Measurements from ENCODE around the gene RALGAPA2.

Gene RALGAPA2

GRCh38 chr20:20393207-20394120 lies 319.0 kb downstream of the RALGAPA2 start:
- no peak for DNase-seq

GRCh38 chr20:20391766-20392165 lies 320.7 kb downstream of the RALGAPA2 start:
- no peak for DNase-seq

- DNase-seq, result no peak
These were observed 321.3 kb downstream of the RALGAPA2 start for GRCh38 chr20:20391115-20391514.

- no peak for DNase-seq
These were observed 322.1 kb downstream of the RALGAPA2 start for GRCh38 chr20:20390393-20390792.

DNA sequence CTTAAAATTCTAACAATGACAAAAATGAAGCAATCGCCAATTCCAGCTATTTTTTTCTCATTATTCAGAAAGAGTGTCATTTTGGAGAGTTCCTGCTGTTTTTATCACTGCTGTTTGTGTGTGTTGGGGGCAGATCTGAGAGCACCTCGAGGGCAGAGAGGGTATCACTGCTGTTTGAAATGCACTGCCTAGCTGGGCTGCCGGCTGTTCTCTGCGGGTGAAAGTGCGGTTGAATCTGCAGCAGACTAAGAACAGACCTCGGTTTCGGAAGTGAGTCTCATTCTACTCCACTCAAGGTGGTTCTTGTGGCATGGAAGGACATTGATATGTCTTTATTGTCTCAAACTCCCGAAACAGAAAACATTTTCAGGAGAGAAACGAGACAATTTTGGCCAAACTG lies 326.3 kb downstream of the RALGAPA2 start:
- no peak for DNase-seq

GRCh38 chr20:20375862-20376261 lies 336.6 kb downstream of the RALGAPA2 start:
- DNase-seq, result no peak

DNA sequence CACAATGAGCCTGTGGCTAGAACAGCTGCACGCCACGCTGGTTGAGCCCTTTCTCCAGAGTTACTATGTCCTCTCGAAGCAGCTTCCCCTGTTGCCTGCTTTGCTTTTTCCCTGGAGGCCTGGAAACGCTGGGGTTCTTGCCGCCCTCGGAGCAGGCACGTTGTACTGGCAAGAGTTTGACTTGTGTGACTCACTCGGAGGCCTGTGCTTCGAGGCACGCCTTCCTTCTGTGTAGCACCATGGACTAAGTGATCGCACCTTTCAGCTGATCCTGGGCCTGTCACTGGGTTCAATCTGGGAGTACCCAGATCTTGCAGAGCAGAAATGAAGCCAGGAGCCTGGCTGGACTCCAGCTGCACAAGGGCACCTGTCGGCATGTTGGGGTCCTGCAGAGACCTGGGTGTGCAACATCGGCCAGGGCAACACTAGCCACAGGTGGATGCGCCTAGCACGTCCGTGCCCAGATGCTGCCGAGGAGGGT lies 339.3 kb downstream of the RALGAPA2 start:
- no peak for DNase-seq

GRCh38 chr20:20371681-20372080 lies 340.8 kb downstream of the RALGAPA2 start:
- DNase-seq, result no peak

DNA sequence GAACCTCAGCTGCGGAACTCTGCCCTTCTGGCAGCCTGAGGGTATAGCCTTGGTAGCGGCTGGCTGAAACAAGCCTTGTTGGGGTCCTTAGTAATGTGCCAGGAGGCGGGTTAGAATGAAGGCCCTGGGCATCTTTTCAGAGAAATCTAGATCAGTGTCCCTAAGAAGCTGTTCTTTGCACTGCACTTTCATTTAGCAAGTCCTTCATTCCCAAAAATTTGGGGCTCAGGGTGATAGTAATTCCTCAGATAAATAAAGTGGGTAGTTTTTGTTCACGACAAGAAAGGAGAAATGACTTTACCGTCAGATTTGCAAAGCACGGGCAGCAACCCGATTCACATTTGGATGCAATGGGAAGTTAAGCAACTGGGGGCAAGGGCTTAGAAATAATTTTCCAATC lies 341.4 kb downstream of the RALGAPA2 start:
- DNase-seq, result no peak

DNA sequence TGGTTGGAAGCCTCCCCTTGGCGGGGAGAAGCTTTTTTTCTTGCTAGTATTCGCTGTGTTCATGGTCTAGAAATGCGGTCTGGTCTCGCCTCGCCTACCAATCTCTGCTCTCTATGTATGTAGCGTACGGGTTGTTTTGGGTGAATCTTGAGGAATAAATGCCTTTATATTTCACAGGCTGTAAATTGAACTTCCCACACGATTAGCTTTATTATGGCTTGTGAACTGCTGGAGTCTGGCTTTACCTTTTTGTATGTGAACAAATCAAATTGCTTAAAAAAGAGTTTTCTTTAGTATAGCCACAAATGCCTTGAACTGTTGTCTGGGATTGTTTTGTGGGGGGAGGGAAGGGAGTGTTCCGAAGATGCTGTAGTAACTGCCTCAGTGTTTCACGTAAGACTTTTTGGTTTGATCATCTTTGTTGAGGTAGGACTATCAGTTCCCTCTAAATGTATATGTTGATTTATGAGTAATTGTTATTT lies 342.3 kb downstream of the RALGAPA2 start:
- DNase-seq, result no peak

DNA sequence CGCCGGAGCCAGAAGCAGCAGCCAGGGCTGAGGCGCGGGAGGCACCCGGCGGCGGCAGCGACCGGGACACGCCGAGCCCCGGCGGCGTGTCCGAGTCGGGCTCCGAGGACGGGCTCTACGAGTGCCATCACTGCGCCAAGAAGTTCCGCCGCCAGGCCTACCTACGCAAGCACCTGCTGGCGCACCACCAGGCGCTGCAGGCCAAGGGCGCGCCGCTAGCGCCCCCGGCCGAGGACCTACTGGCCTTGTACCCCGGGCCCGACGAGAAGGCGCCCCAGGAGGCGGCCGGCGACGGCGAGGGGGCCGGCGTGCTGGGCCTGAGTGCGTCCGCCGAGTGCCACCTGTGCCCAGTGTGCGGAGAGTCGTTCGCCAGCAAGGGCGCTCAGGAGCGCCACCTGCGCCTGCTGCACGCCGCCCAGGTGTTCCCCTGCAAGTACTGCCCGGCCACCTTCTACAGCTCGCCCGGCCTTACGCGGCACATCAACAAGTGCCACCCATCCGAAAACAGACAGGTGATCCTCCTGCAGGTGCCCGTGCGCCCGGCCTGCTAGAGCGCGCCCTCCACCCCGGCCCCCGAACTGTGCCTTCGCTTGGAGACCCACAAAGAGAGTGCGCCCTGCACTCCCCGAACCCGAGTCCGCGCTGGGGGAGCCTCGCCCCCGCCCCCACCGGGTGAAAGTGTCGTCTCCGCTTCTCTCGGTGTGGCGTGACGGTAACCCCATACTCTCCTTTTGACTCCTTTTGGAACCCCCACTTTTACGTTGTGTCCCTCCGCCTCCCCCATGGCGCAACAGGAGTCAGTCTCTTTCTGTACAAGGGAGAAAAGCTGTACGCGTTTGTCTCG lies 343.0 kb downstream of the RALGAPA2 start:
- DNase-seq, result no peak

GRCh38 chr20:20368418-20369249 lies 343.8 kb downstream of the RALGAPA2 start:
- no peak for DNase-seq

DNA sequence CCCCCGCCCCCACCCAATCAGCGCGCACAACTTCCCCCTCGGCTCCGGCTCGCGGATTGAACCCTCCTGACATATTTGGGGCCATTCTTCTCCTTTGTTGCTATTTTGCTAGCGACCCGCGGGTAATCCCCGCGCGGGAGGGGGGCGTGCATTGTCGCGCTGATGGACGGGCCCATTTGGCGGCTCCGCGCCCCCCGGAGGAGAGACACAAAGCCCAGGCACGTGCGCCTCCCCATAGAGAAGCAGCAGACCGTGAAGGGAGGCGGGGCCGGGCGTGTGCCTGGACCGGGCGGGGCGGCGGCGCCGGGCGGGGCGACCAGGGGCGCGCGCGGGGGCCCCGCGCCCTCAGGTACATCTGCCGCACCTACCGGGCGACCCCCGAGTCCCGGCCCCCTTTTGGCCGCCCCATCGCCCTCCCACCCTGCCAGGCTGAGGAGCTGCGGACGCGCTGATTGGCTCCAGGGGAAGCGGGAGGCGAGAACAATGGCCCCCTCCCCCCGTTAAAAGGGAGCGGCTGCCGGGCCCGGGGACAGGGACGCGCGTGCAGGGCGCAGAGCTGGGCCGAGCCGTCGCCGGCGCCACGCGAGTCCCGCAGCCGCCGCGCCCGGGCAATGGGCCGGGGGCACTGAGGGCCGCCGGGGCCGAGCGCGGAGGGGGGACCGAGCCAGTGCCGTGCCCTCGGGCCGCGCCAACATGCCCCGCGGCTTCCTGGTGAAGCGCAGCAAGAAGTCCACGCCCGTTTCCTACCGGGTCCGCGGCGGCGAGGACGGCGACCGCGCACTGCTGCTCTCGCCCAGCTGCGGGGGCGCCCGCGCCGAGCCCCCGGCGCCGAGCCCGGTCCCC lies 344.6 kb downstream of the RALGAPA2 start, which contains the start of gene INSM1:
Gene INSM1, plus strand, starts transcription at position 530 of the 843 bp plus-strand sequence. Its CDS starts 164 bp downstream, at position 694.
- DNase-seq, result peak; percentile 25 to 39

GRCh38 chr20:20366876-20367574 lies 345.4 kb downstream of the RALGAPA2 start:
- no peak for DNase-seq

DNA sequence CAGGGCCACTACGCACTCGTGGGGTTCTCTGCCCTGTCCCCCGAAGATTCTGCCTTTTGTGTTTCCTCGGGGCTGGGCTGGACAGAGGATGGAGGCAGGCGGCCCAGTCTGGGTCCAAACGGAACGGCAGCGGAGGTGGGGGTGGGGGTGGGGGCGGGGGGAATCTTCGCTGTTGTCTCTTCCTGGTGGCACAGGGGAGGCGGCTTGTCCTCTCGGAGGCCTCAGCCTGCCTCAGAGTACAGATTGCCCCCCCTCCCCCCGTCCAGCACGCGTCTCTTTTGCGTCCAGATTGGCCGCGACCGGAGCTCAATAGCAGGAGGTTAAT lies 345.9 kb downstream of the RALGAPA2 start:
- DNase-seq, result no peak

DNA sequence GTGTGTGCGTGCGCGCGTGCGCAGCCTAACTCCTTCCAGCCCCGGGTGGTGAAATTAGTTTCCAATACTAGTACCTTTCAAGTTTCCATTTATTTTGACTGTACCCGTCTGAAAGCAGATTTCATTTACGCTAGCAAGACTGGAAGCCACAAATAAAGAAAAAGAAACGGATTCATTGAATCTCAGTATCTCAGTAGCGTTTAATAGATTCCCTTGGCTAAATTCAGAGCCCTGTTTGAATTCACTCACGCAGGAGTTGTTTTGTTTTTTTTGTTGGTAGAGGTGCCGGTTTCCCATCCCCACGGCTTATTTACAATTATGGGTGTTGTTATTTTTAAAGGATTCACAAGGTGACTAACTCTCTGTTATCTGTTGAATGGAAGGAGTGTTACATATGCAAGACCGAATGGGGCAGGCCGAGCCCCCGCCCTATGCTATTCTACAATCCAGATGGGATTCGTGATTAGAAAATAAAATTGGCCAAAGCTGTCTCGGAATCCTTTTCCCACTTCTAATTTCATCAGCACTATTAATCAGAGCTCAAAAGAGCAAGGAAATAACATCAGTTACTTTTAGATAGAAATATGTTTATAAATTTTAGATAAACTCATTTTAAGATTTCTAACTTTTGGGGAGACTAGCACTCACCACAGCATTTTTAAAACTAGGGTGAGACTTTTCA lies 346.8 kb downstream of the RALGAPA2 start:
- no peak for DNase-seq

DNA sequence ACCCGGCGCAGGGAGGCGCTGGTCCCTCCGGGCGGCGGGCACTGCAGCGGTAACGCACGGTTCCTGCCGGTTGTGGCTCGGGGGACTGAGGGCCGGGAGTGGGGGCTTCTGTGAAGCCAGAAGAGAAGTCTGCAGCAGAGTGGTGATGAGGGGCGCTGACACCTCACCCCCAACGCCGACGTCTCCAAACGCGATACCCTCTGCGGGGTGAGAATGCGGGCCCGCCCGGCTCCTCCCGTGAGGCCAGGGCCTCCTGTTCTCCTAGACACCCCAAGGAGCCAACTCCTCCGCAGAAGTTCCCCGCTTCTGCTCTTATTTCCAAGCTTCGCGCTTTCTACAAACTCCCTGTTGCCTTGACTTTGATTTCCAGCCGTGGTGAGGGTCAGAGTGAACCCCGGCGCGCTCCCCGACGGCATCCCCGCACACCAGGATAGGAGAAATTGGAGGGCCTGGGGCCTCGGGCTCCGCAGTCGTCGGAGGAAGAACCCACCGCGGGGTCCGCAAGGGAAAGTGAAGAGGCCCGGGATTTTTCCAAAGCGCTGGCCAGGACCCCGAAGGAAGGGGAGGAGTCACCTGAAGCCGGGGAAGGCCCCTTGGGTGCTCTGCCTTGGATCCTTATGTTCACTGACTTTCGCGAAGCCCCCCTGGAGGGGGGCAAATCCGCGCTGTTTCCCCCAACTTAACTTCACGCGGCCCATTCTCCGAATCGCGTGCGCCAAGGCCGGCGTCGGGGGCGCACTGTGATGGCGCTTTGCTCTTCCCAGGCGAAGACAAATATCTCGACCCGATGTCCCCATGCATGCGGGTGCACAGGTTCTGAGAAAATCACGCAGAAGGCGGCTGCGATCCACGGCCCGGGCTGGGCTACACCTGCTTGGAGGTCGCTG lies 347.6 kb downstream of the RALGAPA2 start:
- DNase-seq, result no peak

DNA sequence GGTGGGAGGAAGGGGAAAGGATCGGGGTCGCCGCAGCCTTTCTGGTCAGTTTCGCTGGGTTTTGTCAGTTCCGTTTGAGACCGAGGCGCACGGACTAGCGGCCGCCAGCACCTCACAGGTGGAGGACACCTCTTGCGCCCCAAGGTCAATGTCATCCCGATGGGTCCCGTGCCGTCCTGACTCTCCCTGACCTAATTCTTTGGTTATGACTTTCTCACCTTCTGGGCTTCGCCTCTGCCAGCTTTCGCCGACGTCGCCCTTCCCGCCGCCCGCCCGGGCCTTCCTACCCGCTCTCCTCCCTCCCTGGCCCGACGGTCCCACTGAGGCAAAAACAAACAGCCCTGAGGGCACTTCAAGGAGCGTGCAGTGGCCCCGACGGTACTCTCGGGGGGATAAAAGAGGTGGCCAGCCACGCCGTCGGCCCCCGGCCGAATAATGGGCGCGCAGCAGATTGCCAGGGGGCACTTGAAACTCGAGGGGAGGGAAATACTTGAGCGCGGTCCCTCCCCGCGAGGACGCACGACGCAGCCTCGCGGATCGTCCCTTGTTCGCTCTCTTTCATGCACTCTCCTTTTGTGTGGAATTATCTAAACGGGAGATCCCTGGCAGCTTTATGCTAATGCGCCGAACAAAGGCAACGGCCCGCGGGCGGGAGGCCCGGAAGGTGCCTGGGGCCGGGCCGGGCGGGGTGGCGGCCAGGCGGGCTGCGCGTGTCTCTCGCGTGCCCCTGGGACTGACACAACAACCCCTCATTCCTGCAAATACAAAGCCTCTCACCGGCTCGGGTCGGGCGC lies 348.4 kb downstream of the RALGAPA2 start:
- DNase-seq, result no peak
